ENCODE results near the gene STX10.

GRCh38 chr19:13102416-13102665 lies 47.8 kb downstream of the STX10 start:
- TF ChIP-seq CTCF (IDR thresholded peaks at IDR 0.05; ENCODE audit: low read depth, low read length, poor library complexity, severe bottlenecking) = no peak
- no peak for TF ChIP-seq EZH2phosphoT487 (IDR thresholded peaks at IDR 0.05; ENCODE audit: borderline replicate concordance, low read length)

Measured in DOHH2 (cell line).